ENCODE measurements around the gene CD200R1.

The CD200R1 gene

GRCh38 chr3:112963683-112964082 is 11.2 kb downstream of the CD200R1 start:
- no peak for DNase-seq (ENCODE audit: low read depth in 1 of 2, low spot score in 1 of 2)
- TF ChIP-seq SPI1 (IDR thresholded peaks at IDR 0.05; ENCODE audit: borderline replicate concordance, low read depth), result no peak
- no peak for TF ChIP-seq REST (IDR thresholded peaks at IDR 0.05; ENCODE audit: insufficient replicate concordance, low read depth)
- no peak for TF ChIP-seq POLR2AphosphoS5 (IDR thresholded peaks at IDR 0.05; ENCODE audit: low read depth)
- no peak for TF ChIP-seq GABPA (IDR thresholded peaks at IDR 0.05; ENCODE audit: low read depth)
- TF ChIP-seq CTCF (IDR thresholded peaks at IDR 0.05; ENCODE audit: insufficient read depth, low read length), result no peak
- no peak overlapping the region for H3K27ac ChIP-seq (replicated peaks)
- no peaks in the 10 kb centered on the region for H3K27me3 ChIP-seq (ENCODE audit: insufficient read depth, poor library complexity, severe bottlenecking)
- H3K4me3 ChIP-seq (replicated peaks; ENCODE audit: insufficient read depth, low read length), result no peak overlapping the region

- Histone ChIP-seq H3K4me3 (replicated peaks; ENCODE audit: insufficient read depth, low read length) (no peak overlapping the region), H3K27ac (replicated peaks) (no peak overlapping the region), H3K27me3 (ENCODE audit: insufficient read depth, poor library complexity, severe bottlenecking) (no peaks in the 10 kb centered on the region)
- TF ChIP-seq CTCF (IDR thresholded peaks at IDR 0.05; ENCODE audit: insufficient read depth, low read length) (no peak), GABPA (IDR thresholded peaks at IDR 0.05; ENCODE audit: low read depth) (no peak), REST (IDR thresholded peaks at IDR 0.05; ENCODE audit: insufficient replicate concordance, low read depth) (no peak), POLR2AphosphoS5 (IDR thresholded peaks at IDR 0.05; ENCODE audit: low read depth) (no peak), SPI1 (IDR thresholded peaks at IDR 0.05; ENCODE audit: borderline replicate concordance, low read depth) (no peak)
- DNase-seq (ENCODE audit: low read depth in 1 of 2, low spot score in 1 of 2), result no peak
Observed at GRCh38 chr3:112958811-112959560, 15.9 kb downstream of the CD200R1 start.

- no peaks in the 10 kb centered on the region for H3K27me3 ChIP-seq (ENCODE audit: insufficient read depth, poor library complexity, severe bottlenecking)
- no peak for DNase-seq (ENCODE audit: low read depth in 1 of 2, low spot score in 1 of 2)
- no peak overlapping the region for H3K4me3 ChIP-seq (replicated peaks; ENCODE audit: insufficient read depth, low read length)
- TF ChIP-seq REST (IDR thresholded peaks at IDR 0.05; ENCODE audit: insufficient replicate concordance, low read depth) (no peak), POLR2AphosphoS5 (IDR thresholded peaks at IDR 0.05; ENCODE audit: low read depth) (no peak), GABPA (IDR thresholded peaks at IDR 0.05; ENCODE audit: low read depth) (no peak), SPI1 (IDR thresholded peaks at IDR 0.05; ENCODE audit: borderline replicate concordance, low read depth) (no peak), CTCF (IDR thresholded peaks at IDR 0.05; ENCODE audit: insufficient read depth, low read length) (no peak)
- no peak overlapping the region for H3K27ac ChIP-seq (replicated peaks)
Observed at GRCh38 chr3:112956351-112956750, 18.6 kb downstream of the CD200R1 start.
